Measurements from ENCODE around the gene RGL4. TPM values are rescaled to one million over a fixed set of nuclear protein-coding genes. Genes with fewer than 3 reads are reported as not detected.

Gene RGL4
- total and polyA plus RNA-seq, 2 of the 8 experiments (the other 6 are each of a cell fraction or from before 2014, with no cell fraction given) = not detected

GRCh38 chr22:23689414-23689813 is 1.4 kb upstream of the RGL4 start:
- no peak overlapping the region for H2AFZ ChIP-seq (ENCODE audit: low read length)
- H3K79me2 ChIP-seq (ENCODE audit: control insufficient read depth in 1 of 2, insufficient read depth in 2 of 2, low read length in 2 of 2) = no peaks in the 10 kb centered on the region
- H3K23ac ChIP-seq (ENCODE audit: insufficient read length) = no peak overlapping the region
- no peak overlapping the region for H2BK120ac ChIP-seq (replicated peaks; ENCODE audit: low read depth, low read length)
- DNase-seq (ENCODE audit: low read depth in 1 of 2, low spot score in 2 of 2) (no peak), FAIRE-seq (no peak)
- H4K5ac ChIP-seq (ENCODE audit: insufficient read length, low read depth, low read length) = no peak overlapping the region
- H3K4ac ChIP-seq (replicated peaks; ENCODE audit: insufficient read length, low read depth, low read length) = no peak overlapping the region
- H3K4me1 ChIP-seq (replicated peaks in 1 of 4; ENCODE audit: control insufficient read depth in 3 of 4, insufficient read depth in 4 of 4, low read length in 3 of 4) = no peaks in the 10 kb centered on the region
- ChIA-PET CTCF (ENCODE audit: partially characterized antibody) (no interaction called here), POLR2A (ENCODE audit: partially characterized antibody) (no interaction called here)
- H2BK12ac ChIP-seq (ENCODE audit: low read depth, low read length) = no peak overlapping the region
- H3K4me3 ChIP-seq (ENCODE audit: extremely low read depth in 1 of 4, insufficient read depth in 2 of 4, low read depth in 3 of 4, low read length in 4 of 4) = no peak overlapping the region
- H4K20me1 ChIP-seq (replicated peaks in 1 of 2; ENCODE audit: control insufficient read depth in 1 of 2, insufficient read depth in 2 of 2, low read length in 2 of 2) = peaks cover 6 to 16% of the 10 kb centered on the region in 2 experiments
- no peaks in the 10 kb centered on the region for H3K23me2 ChIP-seq (ENCODE audit: low read depth, low read length)
- no peak overlapping the region for H2AK5ac ChIP-seq (ENCODE audit: low read depth, low read length)
- no peak overlapping the region for H3K9ac ChIP-seq (replicated peaks in 1 of 4; ENCODE audit: extremely low read depth in 1 of 4, low read depth in 3 of 4, low read length in 3 of 4)
- no peak overlapping the region for H4K91ac ChIP-seq (replicated peaks; ENCODE audit: insufficient read length, low read length)
- H3K18ac ChIP-seq (ENCODE audit: extremely low read depth, low read length) = no peak overlapping the region
- no peak overlapping the region for H2BK5ac ChIP-seq (ENCODE audit: low read depth, low read length)
- H2BK20ac ChIP-seq (ENCODE audit: low read length) = no peak overlapping the region
- no peak overlapping the region for H3K4me2 ChIP-seq (ENCODE audit: insufficient read depth in 1 of 2, low read depth in 2 of 2, low read length in 2 of 2)
- no peak overlapping the region for H3K14ac ChIP-seq (ENCODE audit: insufficient read length)
- 93% methylated on average over 7 of the region's 7 CpGs; no CpG with 5 or more reads in 1 of the 2 experiments for WGBS, 2 experiments (ENCODE audit: extremely low coverage in 1 of 2, insufficient coverage in 1 of 2, insufficient read length in 1 of 2, insufficient replicate concordance in 2 of 2, low coverage in 1 of 2, low lambda C conversion rate in 2 of 2, missing lambda C conversion rate in 1 of 2)
- peaks cover 0 to 9% (median 4%) of the 10 kb centered on the region in 4 experiments; a peak in 6 of 8 replicates for H3K36me3 ChIP-seq (ENCODE audit: control insufficient read depth in 2 of 4, insufficient read depth in 4 of 4, low read length in 3 of 4)
- H2BK15ac ChIP-seq (ENCODE audit: low read length) = no peak overlapping the region
- no peak overlapping the region for H3K56ac ChIP-seq (replicated peaks; ENCODE audit: insufficient read length, low read depth, low read length)
- no peak overlapping the region for H4K8ac ChIP-seq (ENCODE audit: extremely low read depth, insufficient read depth, low read length)
- no peaks in the 10 kb centered on the region for H3K27me3 ChIP-seq (replicated peaks in 1 of 4; ENCODE audit: control insufficient read depth in 3 of 4, extremely low read depth in 1 of 4, insufficient read depth in 3 of 4, low read length in 3 of 4)
- H3K27ac ChIP-seq (ENCODE audit: low read depth, low read length) = no peak overlapping the region
- no peaks in the 10 kb centered on the region for H3K9me3 ChIP-seq (ENCODE audit: insufficient read depth in 2 of 2, low read depth in 1 of 2, low read length in 1 of 2)
- no peaks in the 10 kb centered on the region for H3K79me1 ChIP-seq (ENCODE audit: low read depth, low read length)
- TF ChIP-seq JUN (IDR thresholded peaks at IDR 0.05; ENCODE audit: low read depth, low read length) (no peak), TAF1 (IDR thresholded peaks at IDR 0.05; ENCODE audit: low read depth, low read length) (no peak), JUND (IDR thresholded peaks at IDR 0.05; ENCODE audit: low read length) (no peak), SP2 (IDR thresholded peaks at IDR 0.05; ENCODE audit: low read length) (no peak), E2F6 (IDR thresholded peaks at IDR 0.05) (no peak), CBX5 (IDR thresholded peaks at IDR 0.05; ENCODE audit: low read depth, low read length) (no peak), TCF12 (IDR thresholded peaks at IDR 0.05; ENCODE audit: low read depth, low read length) (no peak), NRF1 (IDR thresholded peaks at IDR 0.05; ENCODE audit: low read depth, low read length) (no peak), SIN3A (conservative IDR thresholded peaks at IDR 0.05 in 1 of 2, IDR thresholded peaks at IDR 0.05 in 1 of 2; ENCODE audit: low read depth in 1 of 2, low read length in 2 of 2) (no peak), SAP30 (IDR thresholded peaks at IDR 0.05; ENCODE audit: insufficient read depth, insufficient replicate concordance, low read length) (no peak), RNF2 (IDR thresholded peaks at IDR 0.05; ENCODE audit: borderline replicate concordance, low read depth, low read length, missing control alignments, poor library complexity, severe bottlenecking) (no peak), CHD1 (IDR thresholded peaks at IDR 0.05; ENCODE audit: low read depth, low read length) (no peak), USF2 (IDR thresholded peaks at IDR 0.05; ENCODE audit: low read length) (no peak)

Measured in H1 (cell line).